H9 (cell line): Measurements from ENCODE around the gene FBXO21. TPM values are rescaled to one million over a fixed set of nuclear protein-coding genes. Genes with fewer than 3 reads are reported as not detected.
"Not testable (repeated sequence)": the region's sequence is repeated elsewhere in the genome, so short reads cannot be mapped to it uniquely, and the experiment has no call there.

Experiments
- DNase-seq: peaks from one replicate; pipeline ENCODE4 v3.0.0-alpha.2; 2017
- H2AFZ ChIP-seq: one replicate; pipeline ENCODE4 v1.6.1; 2013; ENCODE audit warnings: mild to moderate bottlenecking, low read length, control low read depth, moderate library complexity
- H2AK5ac ChIP-seq: 2 replicates; pipeline ENCODE4 v1.6.1; 2013; ENCODE audit warnings: low read length, control low read depth, mixed read lengths; ENCODE audit not compliant: insufficient read length
- H2BK120ac ChIP-seq: one replicate; pipeline ENCODE4 v1.6.1; 2013; ENCODE audit warnings: low read depth, mild to moderate bottlenecking, low read length, control low read depth, inconsistent platforms; ENCODE audit not compliant: poor library complexity, severe bottlenecking
- H2BK12ac ChIP-seq: 2 replicates; pipeline ENCODE4 v1.6.1; 2013; ENCODE audit warnings: low read length, control low read depth, mixed read lengths, low read depth; ENCODE audit not compliant: insufficient read length
- H2BK15ac ChIP-seq: 2 replicates; pipeline ENCODE4 v1.6.1; 2013; ENCODE audit warnings: low read depth, low read length, control low read depth
- H2BK20ac ChIP-seq: one replicate; pipeline ENCODE4 v1.6.1; 2013; ENCODE audit warnings: low read depth, mild to moderate bottlenecking, low read length, control low read depth, inconsistent platforms; ENCODE audit not compliant: poor library complexity, severe bottlenecking
- H2BK5ac ChIP-seq: 2 replicates; pipeline ENCODE4 v1.6.1; 2013; ENCODE audit warnings: low read length, control low read depth, mixed read lengths; ENCODE audit not compliant: insufficient read length
- H3K14ac ChIP-seq: 2 replicates; pipeline ENCODE4 v1.6.1; 2013; ENCODE audit warnings: low read length, control low read depth; ENCODE audit not compliant: insufficient read depth
- H3K18ac ChIP-seq: 2 replicates; pipeline ENCODE4 v1.6.1; 2013; ENCODE audit warnings: low read depth, mild to moderate bottlenecking, mixed read lengths, low read length, control low read depth; ENCODE audit not compliant: insufficient read length
- H3K23ac ChIP-seq: 2 replicates; pipeline ENCODE4 v1.6.1; 2013; ENCODE audit warnings: low read length, control low read depth, mixed read lengths, low read depth; ENCODE audit not compliant: insufficient read length
- H3K23me2 ChIP-seq: 2 replicates; pipeline ENCODE4 v1.6.1; 2013; ENCODE audit warnings: low read depth, mild to moderate bottlenecking, mixed read lengths, low read length, control low read depth; ENCODE audit not compliant: insufficient read length, poor library complexity, severe bottlenecking
- H3K27ac ChIP-seq: 2 replicates; pipeline ENCODE4 v1.5.1; 2013; ENCODE audit warnings: low read length, control low read depth, mixed read lengths, low read depth; ENCODE audit not compliant: insufficient read length
- H3K27me3 ChIP-seq: 2 replicates; pipeline ENCODE4 v1.6.1; 2013; ENCODE audit warnings: low read length, control low read depth, inconsistent platforms; ENCODE audit not compliant: insufficient read depth
- H3K4ac ChIP-seq: 2 replicates; pipeline ENCODE4 v1.6.1; 2013; ENCODE audit warnings: low read depth, mild to moderate bottlenecking, control low read depth, inconsistent platforms, low read length, moderate library complexity
- H3K4me1 ChIP-seq: 2 replicates; pipeline ENCODE4 v1.6.1; 2013; ENCODE audit warnings: low read length, control low read depth, inconsistent platforms; ENCODE audit not compliant: insufficient read depth
- H3K4me2 ChIP-seq: 2 replicates; pipeline ENCODE4 v1.6.1; 2013; ENCODE audit warnings: low read length, control low read depth, mixed read lengths; ENCODE audit not compliant: insufficient read length, insufficient read depth
- H3K56ac ChIP-seq: 2 replicates; pipeline ENCODE4 v1.6.1; 2013; ENCODE audit warnings: low read depth, mild to moderate bottlenecking, mixed read lengths, low read length, control low read depth; ENCODE audit not compliant: insufficient read length
- H3K79me1 ChIP-seq: 2 replicates; pipeline ENCODE4 v1.6.1; 2013; ENCODE audit warnings: low read depth, mild to moderate bottlenecking, moderate library complexity, low read length, control low read depth, inconsistent platforms; ENCODE audit not compliant: insufficient read depth, poor library complexity, severe bottlenecking
- H3K79me2 ChIP-seq: 2 replicates; pipeline ENCODE4 v1.6.1; 2013; ENCODE audit warnings: low read length, control low read depth, inconsistent platforms; ENCODE audit not compliant: insufficient read depth
- H3K9ac ChIP-seq: 2 replicates; pipeline ENCODE4 v1.6.1; 2013; ENCODE audit warnings: low read length, control low read depth, mixed read lengths; ENCODE audit not compliant: insufficient read length; ENCODE audit errors: extremely low read depth
- H3K9me3 ChIP-seq: one replicate; pipeline ENCODE4 v1.6.1; 2013; ENCODE audit warnings: low read depth, low read length, inconsistent platforms; ENCODE audit not compliant: control insufficient read depth
- H3T11ph ChIP-seq: one replicate; pipeline ENCODE4 v1.6.1; 2013; ENCODE audit warnings: mild to moderate bottlenecking, low read length, control low read depth, inconsistent platforms
- H4K20me1 ChIP-seq: one replicate; pipeline ENCODE4 v1.6.1; 2013; ENCODE audit not compliant: control insufficient read depth, insufficient read length, insufficient read depth
- H4K5ac ChIP-seq: 2 replicates; pipeline ENCODE4 v1.6.1; 2013; ENCODE audit warnings: low read depth, mild to moderate bottlenecking, mixed read lengths, low read length, control low read depth; ENCODE audit not compliant: insufficient read length
- H4K8ac ChIP-seq: replicated peaks from 2 replicates; pipeline ENCODE4 v1.6.1; 2013; ENCODE audit warnings: low read length, control low read depth, mixed read lengths, low read depth; ENCODE audit not compliant: insufficient read length
- H4K91ac ChIP-seq: 2 replicates; pipeline ENCODE4 v1.6.1; 2013; ENCODE audit warnings: low read depth, mild to moderate bottlenecking, moderate library complexity, mixed read lengths, low read length, control low read depth; ENCODE audit not compliant: insufficient read length
- H3K27ac Mint-ChIP-seq, 3 experiments: 2 replicates in 2 of 3; 3 replicates in 1 of 3; pipeline ENCODE4 v1.8.0; 2020 to 2021; ENCODE audit warnings: mixed read lengths in 3 of 3, mild to moderate bottlenecking in 1 of 3, moderate library complexity in 1 of 3
- H3K27me3 Mint-ChIP-seq: 2 replicates; pipeline ENCODE4 v1.8.0; 2021; ENCODE audit warnings: low read depth, mild to moderate bottlenecking, moderate library complexity, mixed read lengths
- H3K36me3 Mint-ChIP-seq, 3 experiments: 2 replicates in 2 of 3; 3 replicates in 1 of 3; pipeline ENCODE4 v1.8.0; 2020 to 2021; ENCODE audit warnings: low read depth in 3 of 3, mixed read lengths in 3 of 3; ENCODE audit not compliant: insufficient read depth in 1 of 3
- H3K4me1 Mint-ChIP-seq, 2 experiments: 2 replicates each; pipeline ENCODE4 v1.8.0; 2020; ENCODE audit warnings: mixed read lengths in 2 of 2
- H3K4me3 Mint-ChIP-seq, 2 experiments: 2 replicates in 1 of 2; 3 replicates in 1 of 2; pipeline ENCODE4 v1.8.0; 2020 to 2021; ENCODE audit warnings: mild to moderate bottlenecking in 2 of 2, mixed read lengths in 2 of 2, moderate library complexity in 1 of 2
- H3K9me3 Mint-ChIP-seq, 2 experiments: 2 replicates in 1 of 2; 3 replicates in 1 of 2; pipeline ENCODE4 v1.8.0; 2020; ENCODE audit warnings: mild to moderate bottlenecking in 2 of 2, mixed read lengths in 2 of 2, moderate library complexity in 1 of 2
- WGBS: extraction: QIAGEN DNeasy Blood & Tissue Kit; methylation state at CpG from one replicate; pipeline ENCODE4 v1.1.7; 2013; ENCODE audit warnings: missing lambda C conversion rate, low lambda C conversion rate, mixed read lengths; ENCODE audit not compliant: insufficient read length; ENCODE audit errors: extremely low coverage; 5-methylcytosine and 5-hydroxymethylcytosine counted together
- total RNA-seq: library from RNA; stranded (reverse); gene quantifications from 2 replicates; pipeline ENCODE4 v1.2.1, GENCODE V29; 2021
- TF ChIP-seq, protein P1 (sequence below): fragments of 200-600 bp; sonication (generic); conservative IDR thresholded peaks from 3 replicates; pipeline ENCODE4 v1.8.0; 2021; ENCODE audit warnings: antibody characterized with exemption, mild to moderate bottlenecking

The FBXO21 gene
- total RNA-seq, 1 experiment from 2014 or later: 58.6 TPM

DNA sequence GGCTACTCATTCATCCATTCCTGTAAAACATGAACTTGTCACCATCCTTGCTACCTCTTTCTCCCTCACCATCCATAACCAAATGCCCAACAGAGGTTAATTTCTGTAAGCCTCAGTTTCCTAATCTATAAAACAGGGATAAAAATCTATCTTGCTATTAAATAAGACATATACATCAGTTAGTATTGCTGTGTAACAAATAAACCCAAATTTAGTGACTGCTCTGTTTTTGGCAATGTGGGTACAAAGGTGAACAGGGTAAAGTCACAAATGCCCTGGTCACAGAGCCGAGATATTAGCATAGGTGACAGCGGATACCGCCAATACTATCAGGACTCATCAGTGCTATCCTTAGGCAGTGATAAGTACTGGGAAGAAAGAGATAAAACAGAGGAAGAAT, 3.6 kb upstream of the FBXO21 start:
- TF ChIP-seq, protein P1, sequence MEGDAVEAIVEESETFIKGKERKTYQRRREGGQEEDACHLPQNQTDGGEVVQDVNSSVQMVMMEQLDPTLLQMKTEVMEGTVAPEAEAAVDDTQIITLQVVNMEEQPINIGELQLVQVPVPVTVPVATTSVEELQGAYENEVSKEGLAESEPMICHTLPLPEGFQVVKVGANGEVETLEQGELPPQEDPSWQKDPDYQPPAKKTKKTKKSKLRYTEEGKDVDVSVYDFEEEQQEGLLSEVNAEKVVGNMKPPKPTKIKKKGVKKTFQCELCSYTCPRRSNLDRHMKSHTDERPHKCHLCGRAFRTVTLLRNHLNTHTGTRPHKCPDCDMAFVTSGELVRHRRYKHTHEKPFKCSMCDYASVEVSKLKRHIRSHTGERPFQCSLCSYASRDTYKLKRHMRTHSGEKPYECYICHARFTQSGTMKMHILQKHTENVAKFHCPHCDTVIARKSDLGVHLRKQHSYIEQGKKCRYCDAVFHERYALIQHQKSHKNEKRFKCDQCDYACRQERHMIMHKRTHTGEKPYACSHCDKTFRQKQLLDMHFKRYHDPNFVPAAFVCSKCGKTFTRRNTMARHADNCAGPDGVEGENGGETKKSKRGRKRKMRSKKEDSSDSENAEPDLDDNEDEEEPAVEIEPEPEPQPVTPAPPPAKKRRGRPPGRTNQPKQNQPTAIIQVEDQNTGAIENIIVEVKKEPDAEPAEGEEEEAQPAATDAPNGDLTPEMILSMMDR: no peak
- Histone ChIP-seq H2BK15ac (no peak overlapping the region), H3K27me3 (no peaks in the 10 kb centered on the region), H2BK120ac (no peak overlapping the region), H3K79me2 (peaks cover 1% of the 10 kb centered on the region; the same call in 1 of the 2 replicates), H3K4ac (no peak overlapping the region), H2AFZ (no peak overlapping the region), H2BK20ac (no peak overlapping the region), H4K8ac (no peak overlapping the region), H2BK12ac (no peak overlapping the region), H3K14ac (no peak overlapping the region), H2BK5ac (no peak overlapping the region), H3K4me2 (no peak overlapping the region), H2AK5ac (no peak overlapping the region), H4K91ac (no peak overlapping the region), H3K9me3 (no peaks in the 10 kb centered on the region), H3K9ac (no peak overlapping the region), H3K18ac (no peak overlapping the region), H3K4me1 (peaks cover 1% of the 10 kb centered on the region; the same call in 1 of the 2 replicates), H4K20me1 (no peaks in the 10 kb centered on the region), H3K23me2 (peaks cover 7% of the 10 kb centered on the region), H3T11ph (no peak overlapping the region), H3K27ac (no peak overlapping the region), H3K23ac (no peak overlapping the region), H3K79me1 (no peaks in the 10 kb centered on the region), H3K56ac (no peak overlapping the region), H4K5ac (no peak overlapping the region)
- H3K9me3 Mint-ChIP-seq: peaks cover 0 to 2% of the 10 kb centered on the region in 2 experiments; a peak in 1 of 5 replicates
- H3K36me3 Mint-ChIP-seq: peaks cover 0 to 9% (median under 1%) of the 10 kb centered on the region in 3 experiments; a peak in 6 of 7 replicates
- no peak for DNase-seq
- H3K4me1 Mint-ChIP-seq: peaks cover 14 to 16% of the 10 kb centered on the region in 2 experiments
- WGBS: no CpG with 5 or more reads among the region's 3 CpGs
- H3K27ac Mint-ChIP-seq: no peak overlapping the region
- H3K4me3 Mint-ChIP-seq: no peak overlapping the region
- peaks cover 14% of the 10 kb centered on the region for H3K27me3 Mint-ChIP-seq

DNA sequence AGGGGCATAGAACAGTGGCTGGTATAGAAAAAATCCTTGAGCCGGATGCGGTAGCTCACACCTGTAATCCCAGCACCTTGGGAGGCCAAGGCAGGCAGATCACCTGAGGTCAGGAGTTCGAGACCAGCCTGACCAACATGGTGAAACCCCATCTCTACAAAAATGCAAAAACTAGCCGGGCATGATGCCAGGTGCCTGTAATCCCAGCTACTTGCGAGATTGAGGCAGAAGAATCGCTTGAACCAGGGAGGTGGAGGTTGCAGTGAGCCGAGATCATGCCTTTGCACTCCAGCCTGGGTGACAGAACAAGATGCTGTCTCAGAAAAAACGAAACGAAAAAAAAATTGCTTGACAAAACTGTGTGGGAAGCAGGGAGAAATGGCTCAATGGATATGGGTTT, 2.3 kb upstream of the FBXO21 start:
- H2BK5ac ChIP-seq, H3K56ac ChIP-seq, H2AFZ ChIP-seq, H3K4ac ChIP-seq, H3K27me3 ChIP-seq, H4K5ac ChIP-seq, H3K27ac ChIP-seq, H3K4me2 ChIP-seq, H3K79me2 ChIP-seq, H3K9me3 Mint-ChIP-seq, H2AK5ac ChIP-seq, H2BK120ac ChIP-seq, H3K4me1 ChIP-seq, H2BK12ac ChIP-seq, H3K23me2 ChIP-seq, H3K27ac Mint-ChIP-seq, H3K14ac ChIP-seq, H3K9ac ChIP-seq, H3T11ph ChIP-seq, H3K4me3 Mint-ChIP-seq, H3K79me1 ChIP-seq, H4K91ac ChIP-seq, H3K23ac ChIP-seq, H3K9me3 ChIP-seq, H2BK20ac ChIP-seq, DNase-seq, H4K8ac ChIP-seq, H3K18ac ChIP-seq, H4K20me1 ChIP-seq, H2BK15ac ChIP-seq: not testable (repeated sequence)
- WGBS: no CpG with 5 or more reads among the region's 9 CpGs
- Mint-ChIP-seq H3K27me3 (peaks cover 11% of the 10 kb centered on the region), H3K4me1 (peaks cover 21 to 23% of the 10 kb centered on the region in 2 experiments), H3K36me3 (peaks cover 3 to 17% (median 13%) of the 10 kb centered on the region in 3 experiments)
